RPMI8226 (cell line): Measurements from ENCODE around the gene FIBCD1.

ENCODE experiments used
- DNase-seq: peaks from one replicate; pipeline ENCODE4 v3.0.0-alpha.2; 2015

The FIBCD1 gene

GRCh38 chr9:130854835-130855234, 84.2 kb downstream of the FIBCD1 start:
- no peak for DNase-seq

- no peak for DNase-seq
Measured at GRCh38 chr9:130854092-130854491, 85.0 kb downstream of the FIBCD1 start.

DNA sequence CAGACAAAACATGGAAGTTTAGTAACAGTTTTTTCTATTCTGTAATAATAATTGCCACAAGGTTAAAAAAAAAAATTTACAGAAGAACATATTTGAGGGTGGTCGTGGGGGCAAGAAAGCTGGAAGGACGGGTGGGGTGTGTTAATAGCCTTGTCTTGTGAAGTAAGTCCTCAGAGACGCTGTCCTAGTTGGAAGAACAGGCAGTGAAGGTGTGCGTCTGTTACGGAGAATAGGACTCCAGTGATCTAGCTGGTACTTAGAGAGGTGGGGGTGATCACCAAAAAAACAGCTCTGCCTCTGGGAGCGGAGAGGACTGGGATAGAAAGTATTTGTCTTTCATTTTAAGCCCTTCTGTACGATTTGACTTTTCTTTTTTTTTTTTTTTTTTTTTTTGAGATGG, 86.2 kb downstream of the FIBCD1 start:
- no peak for DNase-seq
